Activated naive CD8-positive, alpha-beta T cell treated with anti-CD3 and anti-CD28 coated beads, Interleukin-2, amount 10 ng/mL, durations not matched to agents 7 days and 5 days (primary cell): ENCODE measurements around the gene TMIE. TPM values are rescaled to one million over a fixed set of nuclear protein-coding genes. Genes with fewer than 3 reads are reported as not detected.

Source experiments
- ATAC-seq: fragments of 150-1000 bp; cut with Tn5 transposase; one replicate; pipeline ENCODE4 v1.10.0; 2021; ENCODE audit warnings: low read depth, moderate library complexity
- POLR2A ChIA-PET: fragments of 350-600 bp; sonication (Branson Sonifier 250); formaldehyde crosslinking; loops from one replicate; lab custom pipeline; 2021; ENCODE audit warnings: antibody characterized with exemption; lab: Charles Lee
- DNase-seq: peaks from one replicate; pipeline ENCODE4 v3.0.0; 2021
- H3K27ac Mint-ChIP-seq: one replicate; pipeline ENCODE4 v1.8.0; 2022; ENCODE audit warnings: mild to moderate bottlenecking, mixed read lengths
- H3K27me3 Mint-ChIP-seq: one replicate; pipeline ENCODE4 v1.8.0; 2022; ENCODE audit warnings: mild to moderate bottlenecking, moderate library complexity, mixed read lengths
- H3K36me3 Mint-ChIP-seq: one replicate; pipeline ENCODE4 v1.8.0; 2021; ENCODE audit warnings: mild to moderate bottlenecking, mixed read lengths
- H3K4me1 Mint-ChIP-seq: one replicate; pipeline ENCODE4 v1.8.0; 2021; ENCODE audit warnings: mixed read lengths
- H3K4me3 Mint-ChIP-seq: one replicate; pipeline ENCODE4 v1.8.0; 2022; ENCODE audit warnings: mild to moderate bottlenecking, moderate library complexity, mixed read lengths
- H3K9me3 Mint-ChIP-seq: one replicate; pipeline ENCODE4 v1.8.0; 2021; ENCODE audit warnings: mixed read lengths
- total RNA-seq, 2 experiments: library from RNA; stranded (reverse); gene quantifications; one replicate each; pipeline ENCODE4 v1.2.3, GENCODE V29; 2021

TMIE gene
- total RNA-seq, 2 experiments from 2014 or later = 0.36 to 0.77 TPM

DNA sequence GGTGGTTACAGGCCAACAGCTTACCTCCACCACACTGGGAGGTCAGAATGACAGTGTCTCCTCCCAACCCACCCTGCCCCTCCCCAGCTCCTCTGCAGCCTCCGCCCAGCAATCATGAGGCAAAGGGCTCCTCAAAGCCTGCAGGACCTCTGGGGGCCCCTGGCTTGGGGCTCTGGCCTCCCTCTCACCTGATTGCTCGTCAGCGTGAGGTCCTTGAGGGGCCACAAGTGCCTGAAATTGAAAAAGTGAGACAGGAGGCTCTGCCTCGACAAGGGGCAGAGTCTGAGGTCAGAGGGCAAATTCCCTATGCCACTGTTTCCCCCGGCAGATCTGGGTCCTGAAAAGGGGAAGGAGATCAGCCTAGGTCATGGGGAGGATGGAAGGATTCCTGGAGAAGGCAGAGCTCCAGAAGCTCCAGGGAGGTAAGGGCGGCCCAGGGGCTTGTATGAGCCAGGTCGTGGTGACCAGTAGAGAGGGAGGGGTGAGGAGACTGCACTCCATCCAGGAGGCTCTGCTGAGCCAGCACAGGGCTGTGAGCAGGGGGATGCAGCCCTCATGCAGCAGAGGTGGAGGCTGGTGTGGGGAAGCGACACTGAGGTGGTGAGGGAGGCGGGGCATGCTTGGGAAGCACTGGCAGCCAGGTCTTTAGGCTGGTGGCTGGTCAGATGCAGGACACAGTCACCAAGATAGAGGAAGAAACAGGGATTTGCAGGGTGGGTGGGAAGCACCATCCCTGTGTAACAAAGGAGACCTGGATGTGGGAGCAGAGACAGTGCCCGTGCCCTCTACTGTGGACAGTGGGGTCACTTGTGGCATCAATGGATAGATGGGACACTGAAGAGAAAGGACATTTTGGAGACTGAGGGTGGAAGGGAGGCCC, 27.8 kb upstream of the TMIE start:
- Mint-ChIP-seq H3K27me3 (no peaks in the 10 kb centered on the region), H3K9me3 (no peaks in the 10 kb centered on the region), H3K4me3 (no peak overlapping the region), H3K27ac (no peak overlapping the region), H3K4me1 (no peaks in the 10 kb centered on the region), H3K36me3 (no peaks in the 10 kb centered on the region)
- POLR2A ChIA-PET = no interaction called here
- ATAC-seq = no peak
- DNase-seq = peak; percentile 15

DNA sequence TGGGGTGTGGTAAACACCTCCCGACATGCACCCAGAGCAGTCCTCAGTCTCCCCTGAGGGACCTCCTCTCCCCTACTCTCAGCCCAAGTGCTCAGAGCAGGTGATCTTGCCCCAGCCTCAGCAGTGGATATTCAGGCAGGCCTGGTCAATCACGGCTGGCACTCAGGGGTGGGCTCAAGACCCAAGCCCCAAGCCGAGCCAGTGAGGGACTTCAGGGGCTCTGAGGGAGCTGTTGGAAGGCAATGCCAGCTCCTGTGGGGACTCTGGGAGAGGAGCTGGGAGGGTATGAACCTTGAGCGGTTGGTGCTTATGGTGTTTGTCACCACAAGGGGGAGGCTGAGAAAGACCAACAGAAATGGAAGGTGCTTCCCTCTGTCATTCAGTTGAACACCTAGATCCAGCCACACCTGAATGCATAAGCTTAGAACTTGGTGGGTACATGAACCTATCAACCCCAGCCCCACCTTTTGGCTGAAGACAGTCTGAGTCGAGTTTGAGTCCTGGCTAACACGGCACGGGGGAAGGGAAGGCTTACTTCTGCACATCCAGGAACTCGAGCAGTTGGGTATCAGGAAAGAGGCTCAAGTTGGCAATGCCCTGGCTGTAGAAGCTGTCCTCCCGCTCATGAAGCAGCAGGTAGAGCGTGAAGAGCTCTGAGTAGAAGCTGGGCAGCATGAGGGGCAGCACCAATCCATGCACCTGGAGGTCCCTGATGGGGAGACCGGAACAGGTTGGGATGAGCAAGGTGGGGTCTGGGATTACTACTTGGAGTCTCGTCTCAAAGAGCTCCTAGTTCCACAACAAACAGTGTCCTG, 27.0 kb upstream of the TMIE start:
- Mint-ChIP-seq H3K9me3 (no peaks in the 10 kb centered on the region), H3K4me1 (no peaks in the 10 kb centered on the region), H3K27me3 (no peaks in the 10 kb centered on the region), H3K36me3 (no peaks in the 10 kb centered on the region), H3K27ac (no peak overlapping the region), H3K4me3 (no peak overlapping the region)
- DNase-seq (peak; percentile 21), ATAC-seq (no peak)
- POLR2A ChIA-PET = no interaction called here

DNA sequence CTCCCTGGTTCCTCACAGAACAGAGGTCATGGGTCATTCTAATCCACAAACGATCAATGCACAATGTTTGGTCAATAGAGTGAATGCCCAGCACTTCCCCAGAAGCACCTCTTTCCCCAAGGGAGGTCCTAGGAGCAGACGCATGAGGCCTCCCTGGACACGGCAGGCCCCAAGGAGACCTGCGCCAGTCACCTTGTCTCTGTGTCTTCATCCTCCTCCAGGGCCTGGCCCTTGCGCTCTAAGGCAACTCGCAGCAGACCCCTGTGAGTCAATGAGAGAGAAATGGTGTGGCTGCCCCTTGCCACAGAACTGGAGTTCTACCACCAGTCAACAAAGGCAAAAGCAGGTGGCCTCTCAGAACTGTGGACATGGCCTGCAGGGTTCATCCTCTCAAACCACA, 25.8 kb upstream of the TMIE start:
- no peak for ATAC-seq
- no peaks in the 10 kb centered on the region for H3K4me1 Mint-ChIP-seq

DNA sequence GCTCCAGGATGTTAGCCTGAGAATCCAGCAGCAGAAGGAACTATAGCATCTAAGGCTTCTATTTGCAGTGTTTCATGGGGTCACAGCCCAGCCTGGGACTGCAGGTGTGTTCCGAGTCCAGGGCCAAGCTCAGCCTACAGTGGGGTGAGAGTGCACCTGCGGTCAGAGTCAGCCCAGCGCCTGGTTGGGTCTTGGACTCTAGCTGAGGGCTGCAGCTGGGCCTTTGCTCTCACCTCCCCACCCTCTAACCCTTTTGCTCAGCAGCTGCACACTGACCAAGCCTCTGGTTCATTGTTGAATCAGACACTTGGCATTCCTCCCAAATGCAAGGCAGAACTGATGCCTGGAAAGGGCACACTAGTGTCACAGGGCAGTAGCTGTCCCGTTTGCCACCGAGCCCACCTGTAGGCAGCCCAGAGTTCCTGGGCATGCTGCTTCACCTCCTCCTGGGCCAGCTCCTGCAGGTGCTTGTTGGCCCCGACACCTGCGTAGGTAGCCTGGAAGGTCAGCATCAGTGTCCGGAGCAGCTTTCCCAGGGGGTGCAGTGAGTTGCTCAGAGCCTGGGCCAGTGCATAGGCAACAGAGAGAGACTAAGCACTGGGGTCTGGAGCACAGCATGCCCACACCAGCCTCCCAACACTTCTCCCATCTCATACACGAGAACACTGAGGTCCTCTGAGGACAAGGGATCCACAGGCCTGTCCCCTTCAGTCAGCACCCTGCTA, 25.2 kb upstream of the TMIE start:
- no peaks in the 10 kb centered on the region for H3K9me3 Mint-ChIP-seq
- ATAC-seq (no peak), DNase-seq (no peak)
- POLR2A ChIA-PET = no interaction called here
- H3K27me3 Mint-ChIP-seq = no peaks in the 10 kb centered on the region
- H3K4me3 Mint-ChIP-seq = no peak overlapping the region
- H3K4me1 Mint-ChIP-seq = no peaks in the 10 kb centered on the region
- H3K27ac Mint-ChIP-seq = no peak overlapping the region
- no peaks in the 10 kb centered on the region for H3K36me3 Mint-ChIP-seq

More for the DNA sequence above, 25.8 kb upstream of the TMIE start:
- Mint-ChIP-seq H3K9me3 (no peaks in the 10 kb centered on the region), H3K27ac (no peak overlapping the region), H3K4me3 (no peak overlapping the region), H3K36me3 (no peaks in the 10 kb centered on the region), H3K27me3 (no peaks in the 10 kb centered on the region)
- POLR2A ChIA-PET = no interaction called here
- DNase-seq = no peak

DNA sequence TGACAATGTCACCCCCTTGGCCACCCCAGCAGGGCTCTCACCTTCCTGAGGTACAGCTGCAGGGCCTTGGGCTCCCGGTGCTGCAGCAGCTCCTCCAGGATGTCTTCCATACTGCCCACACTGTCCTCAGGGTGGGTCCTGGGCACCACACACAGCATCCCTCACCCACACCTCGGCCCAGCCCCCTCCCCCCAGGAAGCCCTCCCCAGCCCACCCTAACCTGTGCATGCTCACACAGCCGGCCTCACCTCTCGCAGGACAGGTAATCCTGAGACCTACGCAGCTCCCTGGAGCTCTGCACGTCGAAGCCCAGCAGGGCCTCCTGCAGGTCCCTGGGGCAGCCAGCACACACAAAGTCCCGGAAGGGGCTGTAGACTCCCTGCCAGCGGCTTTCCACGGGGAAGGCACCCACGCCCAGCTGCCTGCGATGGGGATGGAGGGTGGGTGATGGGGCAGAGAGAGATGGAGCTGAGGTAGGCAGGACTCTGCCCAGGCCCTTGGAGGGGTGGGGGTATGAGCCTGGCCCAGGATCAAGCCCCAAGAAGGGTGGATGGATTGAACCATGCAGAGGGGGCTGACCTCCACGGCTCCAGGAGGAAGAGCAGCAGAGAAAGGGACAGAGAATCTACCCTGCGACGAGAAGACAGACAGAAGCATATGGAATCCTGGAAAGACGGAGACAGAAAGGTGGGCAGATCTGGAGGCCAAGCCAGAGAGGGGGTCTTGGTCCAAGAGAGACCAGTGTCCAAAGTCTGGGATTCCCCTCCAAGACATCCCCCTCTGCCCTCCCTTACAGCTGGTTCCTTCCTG, 24.4 kb upstream of the TMIE start:
- DNase-seq (no peak), ATAC-seq (no peak)
- Mint-ChIP-seq H3K36me3 (no peaks in the 10 kb centered on the region), H3K4me3 (no peak overlapping the region), H3K4me1 (no peaks in the 10 kb centered on the region), H3K27me3 (no peaks in the 10 kb centered on the region), H3K9me3 (no peaks in the 10 kb centered on the region), H3K27ac (no peak overlapping the region)
- POLR2A ChIA-PET = no interaction called here

DNA sequence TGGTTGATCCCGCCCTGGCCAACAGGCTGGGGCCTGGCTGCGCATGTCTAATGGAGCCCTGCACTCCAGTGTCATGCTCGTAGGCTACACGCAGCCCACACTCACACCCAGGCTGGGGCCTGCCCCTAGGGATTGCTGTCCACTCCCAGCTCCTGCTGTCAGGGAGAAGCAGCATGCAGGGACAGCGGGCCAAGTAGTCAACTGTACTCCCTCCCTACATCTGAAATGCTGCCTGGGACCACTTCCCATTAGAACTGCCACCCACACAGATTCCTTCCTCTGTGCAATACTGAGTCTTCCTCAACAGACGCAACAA, 23.8 kb upstream of the TMIE start:
- POLR2A ChIA-PET = no interaction called here
- H3K4me3 Mint-ChIP-seq = no peak overlapping the region
- no peaks in the 10 kb centered on the region for H3K9me3 Mint-ChIP-seq
- no peak for DNase-seq
- H3K27ac Mint-ChIP-seq = no peak overlapping the region
- H3K36me3 Mint-ChIP-seq = no peaks in the 10 kb centered on the region
- H3K27me3 Mint-ChIP-seq = no peaks in the 10 kb centered on the region
- H3K4me1 Mint-ChIP-seq = no peaks in the 10 kb centered on the region
- no peak for ATAC-seq

DNA sequence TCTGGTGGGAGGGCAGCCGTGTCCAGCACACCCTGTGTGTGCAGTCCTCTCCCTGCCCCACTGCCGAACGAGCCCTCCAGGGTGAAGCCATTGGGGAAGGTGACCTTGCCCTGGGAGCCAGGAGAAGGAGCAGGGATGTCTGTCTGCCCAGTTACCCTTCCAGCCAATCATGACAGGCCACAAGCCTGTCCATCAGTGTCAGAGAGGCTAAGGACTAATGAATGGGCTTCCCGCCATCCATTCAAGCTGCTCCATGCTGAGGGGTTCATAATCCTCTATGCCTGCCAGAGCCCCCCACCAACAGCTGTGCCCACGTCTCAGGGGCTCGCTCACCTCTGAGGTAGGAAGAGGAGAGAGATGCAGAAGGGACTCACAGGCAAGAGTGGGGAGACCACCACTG, 22.9 kb upstream of the TMIE start:
- H3K4me3 Mint-ChIP-seq = no peak overlapping the region
- H3K27me3 Mint-ChIP-seq = no peaks in the 10 kb centered on the region
- POLR2A ChIA-PET = no interaction called here
- H3K9me3 Mint-ChIP-seq = no peaks in the 10 kb centered on the region
- H3K4me1 Mint-ChIP-seq = no peaks in the 10 kb centered on the region
- DNase-seq = no peak
- H3K36me3 Mint-ChIP-seq = no peaks in the 10 kb centered on the region
- H3K27ac Mint-ChIP-seq = no peak overlapping the region
- ATAC-seq = no peak

DNA sequence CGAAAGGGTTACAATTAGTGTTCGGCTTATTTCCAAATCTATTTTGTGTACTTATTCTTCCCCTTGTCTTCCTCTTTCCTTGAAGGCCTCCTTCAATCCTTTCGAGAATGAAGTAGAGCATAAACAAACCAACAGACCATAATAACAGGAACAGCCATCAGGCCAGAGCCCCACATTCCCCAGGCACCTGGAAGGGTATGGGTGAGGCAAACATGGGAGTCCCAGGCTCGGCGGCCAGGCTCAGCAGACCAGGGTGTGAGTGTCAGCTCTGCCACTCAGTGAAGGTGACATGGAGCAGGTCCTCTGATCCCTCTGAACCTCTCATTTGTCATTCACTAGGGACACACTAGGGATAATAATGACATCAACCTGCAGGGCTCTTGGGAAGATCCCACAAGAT, 21.5 kb upstream of the TMIE start:
- no peaks in the 10 kb centered on the region for H3K27me3 Mint-ChIP-seq
- ATAC-seq (no peak), DNase-seq (no peak)
- no peaks in the 10 kb centered on the region for H3K9me3 Mint-ChIP-seq
- no peak overlapping the region for H3K4me3 Mint-ChIP-seq
- no peaks in the 10 kb centered on the region for H3K4me1 Mint-ChIP-seq
- no peaks in the 10 kb centered on the region for H3K36me3 Mint-ChIP-seq
- H3K27ac Mint-ChIP-seq = no peak overlapping the region
- POLR2A ChIA-PET = no interaction called here

DNA sequence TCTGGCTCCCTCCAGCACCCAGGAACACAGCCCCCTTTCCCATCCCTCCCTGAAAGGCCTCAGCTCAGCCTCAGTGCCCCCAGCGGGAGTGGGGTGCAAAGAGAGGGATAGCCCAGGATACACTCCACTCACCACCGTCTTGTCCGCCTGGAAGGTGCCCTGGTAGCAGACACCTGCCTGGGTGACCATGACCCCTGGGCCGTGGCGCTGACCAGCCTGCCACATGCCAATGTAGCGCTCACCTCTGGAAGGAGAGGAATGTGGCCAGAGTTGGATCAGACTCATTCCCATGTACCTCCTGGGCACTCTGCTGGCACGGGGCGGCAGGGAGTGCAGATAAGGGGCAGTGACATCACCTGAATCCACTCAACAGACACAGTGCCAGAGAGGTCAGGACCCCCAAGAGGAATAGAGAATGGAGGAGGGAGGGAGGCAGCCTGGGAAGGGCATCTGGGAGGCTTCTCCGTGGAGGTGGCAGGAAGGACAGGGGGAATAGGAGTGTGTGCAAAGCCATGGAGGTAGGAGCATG, 20.8 kb upstream of the TMIE start:
- POLR2A ChIA-PET = no interaction called here
- Mint-ChIP-seq H3K4me3 (no peak overlapping the region), H3K27me3 (no peaks in the 10 kb centered on the region), H3K27ac (no peak overlapping the region), H3K4me1 (no peaks in the 10 kb centered on the region), H3K36me3 (no peaks in the 10 kb centered on the region), H3K9me3 (no peaks in the 10 kb centered on the region)
- ATAC-seq (no peak), DNase-seq (no peak)

DNA sequence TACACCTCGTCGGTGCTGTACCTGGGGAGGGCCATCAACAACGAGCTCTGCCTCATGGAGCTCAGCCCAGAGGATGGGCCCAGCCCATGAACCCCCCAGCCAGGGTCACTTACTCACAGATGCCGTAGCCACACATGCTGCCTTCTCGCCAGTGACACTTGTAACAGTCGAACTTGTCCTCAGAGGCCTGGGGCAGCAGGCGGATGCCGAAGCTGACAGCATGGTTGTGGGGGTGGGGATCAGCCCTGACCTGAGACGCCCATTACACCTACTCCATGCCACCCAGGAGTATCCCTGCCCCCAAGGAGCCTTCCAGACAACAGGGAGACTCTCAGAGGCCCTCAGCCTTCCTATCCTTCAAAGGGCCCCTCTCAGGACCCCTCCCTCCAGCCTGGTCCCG, 19.8 kb upstream of the TMIE start:
- no peaks in the 10 kb centered on the region for H3K36me3 Mint-ChIP-seq
- POLR2A ChIA-PET = no interaction called here
- DNase-seq = no peak
- H3K27ac Mint-ChIP-seq = no peak overlapping the region
- no peaks in the 10 kb centered on the region for H3K4me1 Mint-ChIP-seq
- no peaks in the 10 kb centered on the region for H3K27me3 Mint-ChIP-seq
- ATAC-seq = no peak
- H3K4me3 Mint-ChIP-seq = no peak overlapping the region
- no peaks in the 10 kb centered on the region for H3K9me3 Mint-ChIP-seq

DNA sequence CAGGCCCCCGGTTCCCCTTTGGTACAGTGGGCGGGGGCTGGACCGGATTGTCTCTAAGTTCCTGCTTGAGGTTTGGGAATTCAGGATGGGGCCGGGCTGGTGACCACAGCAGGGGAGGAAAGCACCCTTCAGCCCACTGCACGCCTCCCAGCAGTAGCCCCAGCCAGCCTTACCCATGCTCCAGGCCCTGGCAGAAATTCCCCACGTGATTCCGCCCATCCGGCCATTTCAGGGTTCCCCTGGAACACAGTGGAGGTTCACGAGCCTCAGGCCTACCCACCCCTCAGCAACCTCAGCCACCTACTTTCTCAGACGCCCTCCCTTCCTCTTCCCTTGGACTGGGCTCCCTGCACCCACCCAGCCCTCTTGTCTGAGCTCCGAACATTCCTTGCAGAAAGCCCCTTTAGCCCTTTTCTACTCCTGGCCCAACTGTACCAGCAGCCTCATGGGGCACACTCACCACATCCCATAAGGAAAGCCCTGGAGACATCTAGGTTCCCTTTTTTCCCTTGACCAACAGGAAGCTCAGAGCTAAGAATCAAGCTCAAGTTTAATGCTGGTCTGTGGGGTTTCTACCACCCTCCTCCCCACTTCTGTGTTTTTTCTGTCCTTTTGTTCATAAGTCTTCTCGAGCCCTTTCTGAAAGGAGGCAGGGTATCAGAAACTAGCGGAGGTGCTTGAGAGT, 19.2 kb upstream of the TMIE start:
- Mint-ChIP-seq H3K27me3 (no peaks in the 10 kb centered on the region), H3K9me3 (no peaks in the 10 kb centered on the region), H3K36me3 (no peaks in the 10 kb centered on the region), H3K4me1 (no peaks in the 10 kb centered on the region), H3K27ac (no peak overlapping the region), H3K4me3 (no peak overlapping the region)
- ATAC-seq (no peak), DNase-seq (no peak)
- POLR2A ChIA-PET = no interaction called here

DNA sequence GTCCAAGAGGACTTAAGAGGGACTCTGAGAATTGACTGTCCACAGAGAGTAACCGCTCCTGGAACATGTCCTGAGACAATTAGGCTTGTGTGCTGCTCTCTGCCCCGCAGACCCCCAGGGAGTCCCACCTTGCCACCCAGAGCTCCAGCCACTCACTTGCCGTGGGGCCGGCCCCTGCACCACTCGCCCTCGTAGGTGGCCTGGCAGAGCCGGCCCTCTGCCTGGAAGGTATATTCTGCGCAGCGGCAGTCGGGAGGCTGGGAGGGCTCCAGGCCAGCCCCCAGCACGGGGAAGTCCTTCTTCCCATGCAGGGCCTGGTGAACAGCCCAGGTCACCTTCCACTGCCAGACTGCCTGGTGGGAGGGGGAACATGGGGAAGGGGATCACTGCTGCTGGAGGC, 18.2 kb upstream of the TMIE start:
- no peaks in the 10 kb centered on the region for H3K4me1 Mint-ChIP-seq
- no peak for DNase-seq
- no peaks in the 10 kb centered on the region for H3K36me3 Mint-ChIP-seq
- ATAC-seq = no peak
- no peak overlapping the region for H3K4me3 Mint-ChIP-seq
- no peaks in the 10 kb centered on the region for H3K27me3 Mint-ChIP-seq
- H3K9me3 Mint-ChIP-seq = no peaks in the 10 kb centered on the region
- POLR2A ChIA-PET = no interaction called here
- H3K27ac Mint-ChIP-seq = no peak overlapping the region
